Effector memory CD4-positive, alpha-beta T cell (primary cell): ENCODE measurements around the gene MAPK13.
"Not testable (repeated sequence)": the region's sequence is repeated elsewhere in the genome, so short reads cannot be mapped to it uniquely, and the experiment has no call there.

Experiments used
- DNase-seq, 3 donors: peaks; one replicate each; pipeline ENCODE4 v3.0.0-alpha.2; 2020
- H3K27ac ChIP-seq: 2 replicates; pipeline ENCODE4 v1.7.0; 2013; ENCODE audit warnings: mild to moderate bottlenecking, low read length, moderate library complexity; ENCODE audit not compliant: insufficient read depth, poor library complexity, severe bottlenecking
- H3K27me3 ChIP-seq: replicated peaks from 2 replicates; pipeline ENCODE4 v1.7.0; 2013; ENCODE audit warnings: mild to moderate bottlenecking, low read length; ENCODE audit not compliant: insufficient read depth, control insufficient read depth, poor library complexity, severe bottlenecking
- H3K36me3 ChIP-seq: 2 replicates; pipeline ENCODE4 v1.7.0; 2013; ENCODE audit warnings: mild to moderate bottlenecking, low read length, moderate library complexity; ENCODE audit not compliant: control insufficient read depth, insufficient read depth
- H3K4me1 ChIP-seq: 2 replicates; pipeline ENCODE4 v1.7.0; 2013; ENCODE audit warnings: low read length, mild to moderate bottlenecking; ENCODE audit not compliant: control insufficient read depth, insufficient read depth, poor library complexity, severe bottlenecking
- H3K4me3 ChIP-seq: 2 replicates; pipeline ENCODE4 v1.7.0; 2013; ENCODE audit warnings: low read length, low read depth, mild to moderate bottlenecking; ENCODE audit not compliant: insufficient read depth, poor library complexity, severe bottlenecking
- H3K9me3 ChIP-seq: 2 replicates; pipeline ENCODE4 v1.7.0; 2013; ENCODE audit warnings: mild to moderate bottlenecking, low read length, moderate library complexity; ENCODE audit not compliant: control insufficient read depth
- total RNA-seq, 3 donors: gene quantifications; one replicate each; lab custom pipeline; 2026; lab: John Stamatoyannopoulos, UW

The MAPK13 gene
- total RNA-seq: 50.5 to 53.1 (median 51.2) reads per million in 3 donors

DNA sequence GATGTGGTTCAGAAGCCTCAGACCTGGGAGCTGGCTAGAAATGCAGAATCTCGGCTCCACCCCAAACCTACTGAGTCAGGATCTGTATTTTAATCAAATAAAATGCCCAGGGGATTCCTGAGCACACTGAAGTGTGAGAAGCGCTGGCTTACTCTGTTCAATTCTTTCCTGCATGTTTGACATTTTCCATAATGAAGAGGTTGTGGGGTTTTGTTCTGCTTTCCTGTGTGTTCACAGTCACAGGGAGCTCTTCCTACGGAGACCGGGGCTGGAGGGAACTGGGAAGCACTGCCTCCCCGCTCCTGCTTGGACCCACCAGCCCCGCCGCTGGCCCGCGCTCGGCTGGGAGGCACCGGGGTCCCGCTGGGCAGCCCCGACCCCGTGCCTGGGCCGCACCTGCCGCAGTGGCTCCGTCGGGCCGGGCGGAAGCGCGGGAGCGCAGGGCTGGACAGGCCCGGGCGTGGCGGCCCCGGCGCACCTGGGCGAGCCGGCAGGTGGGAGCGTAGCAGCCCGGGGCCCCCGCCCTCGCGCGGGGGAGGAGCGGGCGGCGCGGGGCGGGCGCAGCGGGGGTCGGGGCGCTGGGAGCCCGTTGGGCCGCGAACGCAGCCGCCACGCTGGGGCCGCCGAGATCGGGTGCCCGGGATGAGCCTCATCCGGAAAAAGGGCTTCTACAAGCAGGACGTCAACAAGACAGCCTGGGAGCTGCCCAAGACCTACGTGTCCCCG lies at the start of gene MAPK13:
Gene MAPK13, plus strand, starts transcription at position 573 of the 726 bp plus-strand sequence. Its CDS starts 70 bp downstream, at position 643.
- H3K36me3 ChIP-seq: peaks cover 9% of the 10 kb centered on the region
- H3K9me3 ChIP-seq: no peaks in the 10 kb centered on the region
- H3K27ac ChIP-seq: peak within 1 kb of the TSS; percentile 81
- no peak for DNase-seq
- peaks cover 37% of the 10 kb centered on the region for H3K4me1 ChIP-seq
- no peaks in the 10 kb centered on the region for H3K27me3 ChIP-seq
- H3K4me3 ChIP-seq: peak within 1 kb of the TSS; percentile 75

DNA sequence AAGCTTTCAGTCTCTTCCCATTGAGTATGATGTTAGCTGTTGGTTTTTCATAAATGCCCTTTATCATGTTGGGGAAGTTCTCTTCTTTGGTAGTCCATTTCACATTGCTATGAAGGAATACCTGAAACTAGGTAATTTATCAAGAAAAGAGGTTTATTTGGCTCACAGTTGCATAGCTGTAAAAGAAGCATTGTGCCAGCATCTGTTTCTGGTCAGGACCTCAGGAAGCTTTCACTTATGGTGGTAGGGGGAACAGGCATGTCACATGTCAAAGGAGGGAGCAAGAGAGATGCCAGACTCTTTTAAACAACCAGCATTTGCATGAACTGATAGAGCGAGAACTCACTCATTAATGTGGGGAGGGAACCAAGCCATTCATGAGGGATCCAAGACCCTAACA lies 48.0 kb upstream of the MAPK13 start:
- Histone ChIP-seq H3K4me1 (no peaks in the 10 kb centered on the region), H3K27ac (no peak overlapping the region), H3K27me3 (no peaks in the 10 kb centered on the region), H3K9me3 (no peaks in the 10 kb centered on the region), H3K36me3 (peaks cover 47% of the 10 kb centered on the region), H3K4me3 (no peak overlapping the region)
- DNase-seq: no peak

- Histone ChIP-seq H3K4me1 (no peaks in the 10 kb centered on the region), H3K4me3 (no peak overlapping the region), H3K36me3 (peaks cover 47% of the 10 kb centered on the region), H3K9me3 (no peaks in the 10 kb centered on the region), H3K27me3 (no peaks in the 10 kb centered on the region), H3K27ac (no peak overlapping the region)
- no peak for DNase-seq
Measured at GRCh38 chr6:36083446-36083845, 46.9 kb upstream of the MAPK13 start.

DNA sequence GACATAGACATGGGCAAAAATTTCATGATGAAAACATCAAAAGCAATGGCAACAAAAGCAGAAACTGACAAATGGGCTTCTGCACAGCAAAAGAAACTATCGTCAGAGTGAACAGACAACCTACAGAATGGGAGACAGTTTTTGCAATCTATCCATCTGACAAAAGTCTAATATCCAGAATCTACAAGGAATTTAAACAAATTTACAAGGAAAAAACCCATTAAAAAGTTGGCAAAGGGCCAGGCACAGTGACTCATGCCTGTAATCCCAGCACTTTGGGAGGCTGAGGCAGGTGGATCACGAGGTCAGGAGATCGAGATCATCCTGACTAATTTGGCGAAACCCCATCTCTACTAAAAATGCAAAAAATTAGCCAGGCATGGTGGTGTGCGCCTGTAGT lies 42.1 kb upstream of the MAPK13 start:
- H3K4me3 ChIP-seq, H3K27me3 ChIP-seq, H3K27ac ChIP-seq, H3K9me3 ChIP-seq, H3K4me1 ChIP-seq, H3K36me3 ChIP-seq, DNase-seq: not testable (repeated sequence)

- H3K4me1 ChIP-seq: no peaks in the 10 kb centered on the region
- H3K4me3 ChIP-seq: no peak overlapping the region
- H3K36me3 ChIP-seq: no peaks in the 10 kb centered on the region
- no peaks in the 10 kb centered on the region for H3K27me3 ChIP-seq
- H3K27ac ChIP-seq: no peak overlapping the region
- DNase-seq: no peak
- no peaks in the 10 kb centered on the region for H3K9me3 ChIP-seq
Measured at GRCh38 chr6:36089048-36089447, 41.3 kb upstream of the MAPK13 start.

- no peak for DNase-seq
- Histone ChIP-seq H3K27ac (peak overlapping the region; percentile 45), H3K4me1 (peaks cover 4% of the 10 kb centered on the region), H3K36me3 (no peaks in the 10 kb centered on the region), H3K9me3 (no peaks in the 10 kb centered on the region), H3K4me3 (no peak overlapping the region), H3K27me3 (no peaks in the 10 kb centered on the region)
Measured at GRCh38 chr6:36094238-36094637, 36.1 kb upstream of the MAPK13 start.

DNA sequence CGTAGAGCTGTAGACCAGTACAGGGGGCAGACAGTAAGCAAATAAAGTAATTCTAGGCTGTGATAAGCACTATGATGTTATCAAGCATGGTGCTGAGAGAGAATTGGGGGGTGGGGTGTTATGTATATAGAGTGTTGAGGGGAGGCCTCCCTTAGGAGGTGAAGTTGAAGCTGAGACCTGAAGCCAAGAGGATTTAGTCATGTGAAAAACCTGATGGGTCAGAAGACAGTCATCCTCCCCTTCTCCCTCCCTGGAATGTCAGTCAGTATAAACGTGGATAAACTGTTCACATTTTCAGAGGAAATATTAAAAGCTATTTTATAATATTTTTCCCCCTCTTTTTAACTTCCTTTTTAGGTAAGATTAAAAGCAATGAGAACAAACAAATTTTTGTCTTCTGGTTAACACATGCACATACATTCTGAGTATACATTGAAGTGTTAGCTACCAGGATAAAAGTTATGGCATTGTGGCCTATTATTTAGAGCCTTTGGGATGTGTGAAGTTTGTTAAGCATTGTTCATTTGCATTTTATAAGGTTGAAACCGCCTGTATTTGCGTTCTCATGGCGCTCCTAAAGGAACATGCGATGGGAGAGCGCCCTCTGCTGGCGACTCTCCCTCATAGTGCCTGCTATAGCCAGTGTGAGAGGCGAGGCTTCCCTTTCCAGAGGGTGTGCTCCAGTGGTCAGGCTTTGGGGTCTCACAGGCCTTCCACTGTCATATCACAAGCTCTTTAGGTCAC lies 35.4 kb upstream of the MAPK13 start:
- Histone ChIP-seq H3K9me3 (no peaks in the 10 kb centered on the region), H3K4me1 (peaks cover 11% of the 10 kb centered on the region), H3K36me3 (no peaks in the 10 kb centered on the region), H3K27ac (peak overlapping the region; percentile 45), H3K4me3 (no peak overlapping the region), H3K27me3 (no peaks in the 10 kb centered on the region)
- peak; percentile 60 to 69 (median 68) for DNase-seq

GRCh38 chr6:36095497-36096391 lies 34.6 kb upstream of the MAPK13 start:
- Histone ChIP-seq H3K27me3 (no peaks in the 10 kb centered on the region), H3K9me3 (no peaks in the 10 kb centered on the region), H3K36me3 (no peaks in the 10 kb centered on the region), H3K27ac (peak overlapping the region; percentile 45), H3K4me1 (peaks cover 16% of the 10 kb centered on the region), H3K4me3 (no peak overlapping the region)
- DNase-seq: no peak

GRCh38 chr6:36098253-36098919 lies 31.9 kb upstream of the MAPK13 start:
- Histone ChIP-seq H3K9me3 (no peaks in the 10 kb centered on the region), H3K4me1 (peaks cover 16% of the 10 kb centered on the region), H3K27ac (no peak overlapping the region), H3K27me3 (no peaks in the 10 kb centered on the region), H3K36me3 (peaks cover 7% of the 10 kb centered on the region), H3K4me3 (no peak overlapping the region)
- DNase-seq: no peak
